HG03097 (cell line): ENCODE measurements around the gene RNASEH2B.
A peak's percentile ranks its signal among the peaks of the same experiment; 100 is the strongest.

Experiments used
- ATAC-seq: cut with Tn5 transposase; IDR thresholded peaks from one replicate; pipeline ENCODE4 v1.9.1; 2021; ENCODE audit not compliant: unreplicated experiment, low FRiP score

RNASEH2B gene

DNA sequence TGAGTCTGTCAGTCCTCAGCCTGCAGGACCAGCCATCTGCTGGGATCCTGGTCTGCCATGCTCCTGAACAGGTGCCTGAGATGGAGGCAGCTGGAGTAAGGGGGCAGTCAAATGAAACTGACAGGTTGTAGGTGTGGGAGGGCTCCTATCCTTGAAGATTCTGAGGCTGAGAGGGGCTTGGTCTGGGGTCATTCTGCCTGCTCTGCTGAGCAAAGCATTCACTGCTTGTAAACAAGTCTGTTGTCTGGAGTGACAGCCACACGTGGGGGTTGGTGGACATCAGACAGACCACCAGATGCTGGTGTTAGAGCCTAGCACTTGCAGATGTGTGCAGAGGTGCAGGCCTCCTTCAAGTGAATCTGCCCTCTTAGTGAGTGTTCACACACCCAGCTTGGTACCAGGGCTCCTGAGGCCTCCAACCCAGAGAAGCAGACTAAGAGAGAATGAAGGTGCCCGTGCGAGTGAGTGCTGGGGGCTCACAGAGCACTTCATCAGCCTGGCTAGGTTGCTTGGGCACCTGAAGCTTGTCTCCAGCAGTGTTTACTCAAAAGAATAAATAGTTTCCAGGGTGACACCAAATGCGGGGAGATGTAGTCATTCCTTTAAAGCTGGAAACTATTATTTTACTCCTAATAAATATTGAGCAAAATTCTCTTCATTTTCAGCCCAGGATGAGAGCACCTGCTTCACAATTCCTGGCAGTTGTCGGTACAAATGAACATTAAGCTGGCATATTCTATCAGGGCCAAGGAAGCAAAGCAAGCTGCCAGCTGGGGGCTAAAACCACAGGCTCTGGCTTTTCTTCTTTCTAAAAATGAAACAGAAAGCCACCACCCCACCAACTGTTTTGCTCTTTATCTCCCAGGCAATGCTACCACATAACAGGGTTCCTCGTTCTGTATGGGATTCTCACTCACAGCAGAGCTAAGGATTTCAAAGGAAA is 82.3 kb downstream of the RNASEH2B start:
- ATAC-seq = peak; percentile 77

DNA sequence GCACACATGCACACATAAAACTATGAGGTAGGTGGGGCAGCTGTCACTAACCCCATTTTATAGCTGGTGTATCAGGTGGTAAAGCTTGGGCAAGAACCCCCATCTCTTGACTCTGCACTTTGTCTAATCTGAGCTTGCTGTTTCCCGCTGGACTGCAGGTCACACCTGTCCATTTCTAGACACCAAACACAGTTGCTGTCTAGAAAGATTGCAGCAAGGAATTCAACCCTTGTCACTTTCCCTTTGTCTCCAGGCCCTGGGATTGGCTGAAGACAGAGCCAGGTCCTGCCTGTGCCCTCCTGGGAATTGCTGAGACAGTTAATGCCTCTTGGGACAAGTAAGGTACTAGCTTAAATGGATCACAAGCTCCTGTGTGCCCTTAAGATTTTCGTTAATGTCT is 83.8 kb downstream of the RNASEH2B start:
- no peak for ATAC-seq

DNA sequence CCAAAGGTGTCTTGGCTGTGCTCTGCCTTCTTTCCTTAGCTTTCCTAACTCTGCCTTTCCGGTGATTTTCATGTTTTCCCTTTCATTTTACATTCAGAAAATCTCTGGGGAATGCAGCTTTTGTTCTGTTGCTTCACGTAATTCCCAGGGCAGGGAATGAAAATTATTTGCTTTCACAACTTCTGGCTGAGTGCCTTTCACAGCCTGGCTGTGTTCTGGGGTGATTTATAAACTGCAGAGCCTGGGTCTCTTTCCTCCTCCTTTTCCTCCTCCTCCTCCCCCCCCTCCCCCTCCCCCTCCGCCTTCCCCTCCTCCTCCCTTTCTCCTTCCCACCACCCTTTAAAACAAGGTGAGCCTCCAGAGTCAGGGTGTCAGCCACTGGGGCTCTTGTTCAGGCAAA is 84.3 kb downstream of the RNASEH2B start:
- no peak for ATAC-seq

DNA sequence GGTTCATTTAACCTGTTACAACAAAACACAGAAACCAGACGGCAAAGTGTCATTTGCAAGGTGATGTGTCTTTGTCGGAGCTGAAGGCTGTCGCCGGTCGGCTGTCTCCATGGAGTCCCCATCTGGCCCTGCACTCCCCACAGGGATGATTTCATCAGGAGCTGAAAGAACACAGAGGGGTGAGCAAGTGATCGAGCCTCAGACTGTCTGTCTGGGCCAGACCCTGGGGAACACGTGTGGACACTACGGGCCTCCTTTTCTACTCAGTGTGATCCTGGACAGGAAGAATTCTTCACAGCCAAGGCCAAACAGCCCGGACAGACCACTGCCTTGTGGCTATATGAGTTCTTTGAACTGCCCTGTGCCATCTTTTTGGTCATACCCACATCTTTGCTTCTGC is 85.1 kb downstream of the RNASEH2B start:
- no peak for ATAC-seq

DNA sequence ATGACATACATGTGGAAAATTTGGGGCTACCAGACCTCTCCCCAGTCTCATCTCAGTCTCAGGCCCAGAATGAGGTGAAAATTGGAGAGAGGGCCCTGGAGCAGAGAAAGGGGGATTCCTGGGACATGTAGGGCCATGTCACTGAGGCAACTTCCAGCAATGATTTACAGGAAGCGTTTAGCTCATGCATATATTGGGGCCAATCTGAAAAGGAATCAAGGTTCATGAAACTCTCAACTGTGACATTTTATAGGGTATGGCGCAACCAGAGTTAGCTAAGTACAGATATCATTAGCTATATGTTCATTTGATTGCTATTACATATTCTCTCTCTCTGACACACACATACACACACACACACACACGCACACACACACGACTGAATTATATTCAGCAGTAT is 86.3 kb downstream of the RNASEH2B start:
- no peak for ATAC-seq

DNA sequence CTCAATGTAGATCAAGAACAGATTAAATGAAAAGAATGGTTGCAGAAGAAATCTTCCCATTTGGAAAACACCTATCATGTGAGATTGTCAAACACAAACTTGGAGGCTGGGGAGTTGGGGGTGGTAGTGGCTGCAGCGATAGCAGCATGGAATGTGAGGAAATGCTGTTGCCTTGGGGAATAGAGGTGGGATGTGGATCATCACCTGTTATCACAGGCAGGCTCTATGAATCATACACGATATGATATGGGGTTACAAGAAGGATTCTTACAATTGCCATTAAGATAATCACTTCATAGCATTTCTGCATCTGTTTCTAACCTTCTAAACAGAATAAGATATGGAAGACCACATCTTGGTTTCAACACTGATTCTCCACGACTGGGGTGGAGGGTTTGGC is 88.7 kb downstream of the RNASEH2B start:
- ATAC-seq = no peak

DNA sequence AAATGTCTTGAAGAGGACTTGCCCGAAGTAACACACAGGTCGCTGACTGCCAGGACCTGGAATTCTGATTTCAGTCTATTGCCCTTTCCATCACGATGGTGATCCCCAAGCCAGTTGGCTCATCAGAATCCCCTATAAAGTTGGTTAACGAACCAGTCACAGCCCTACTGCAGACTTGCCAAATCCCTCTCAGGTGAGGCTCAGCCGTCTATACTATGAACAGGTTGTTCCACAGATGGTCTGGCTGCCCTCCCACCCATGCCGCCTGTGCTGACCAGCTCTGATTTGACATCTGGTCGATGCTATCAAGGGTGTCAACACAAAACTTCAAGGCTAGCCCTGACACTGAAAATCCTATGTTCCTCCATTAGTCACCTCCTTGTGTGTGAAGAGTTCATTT is 90.0 kb downstream of the RNASEH2B start:
- no peak for ATAC-seq

DNA sequence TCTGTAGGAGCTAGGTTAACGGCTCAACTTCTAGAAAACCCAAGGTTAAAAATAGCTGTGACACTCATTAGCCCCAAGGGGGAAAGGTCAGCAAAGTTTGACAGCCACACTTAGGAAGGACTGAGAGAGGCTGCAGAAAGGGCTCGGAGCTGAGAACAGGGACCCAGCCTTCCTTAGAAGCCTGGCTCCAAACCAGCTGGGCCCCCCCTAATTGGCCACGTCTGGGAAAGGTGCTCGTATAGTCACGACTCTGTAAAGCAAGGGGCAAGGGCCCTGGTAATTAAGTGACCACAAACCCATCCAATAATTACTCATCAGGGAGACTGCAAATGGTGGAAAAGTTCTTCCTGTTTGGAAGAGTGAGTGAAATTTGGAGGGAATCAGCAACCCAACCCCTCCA is 90.5 kb downstream of the RNASEH2B start:
- ATAC-seq = no peak

DNA sequence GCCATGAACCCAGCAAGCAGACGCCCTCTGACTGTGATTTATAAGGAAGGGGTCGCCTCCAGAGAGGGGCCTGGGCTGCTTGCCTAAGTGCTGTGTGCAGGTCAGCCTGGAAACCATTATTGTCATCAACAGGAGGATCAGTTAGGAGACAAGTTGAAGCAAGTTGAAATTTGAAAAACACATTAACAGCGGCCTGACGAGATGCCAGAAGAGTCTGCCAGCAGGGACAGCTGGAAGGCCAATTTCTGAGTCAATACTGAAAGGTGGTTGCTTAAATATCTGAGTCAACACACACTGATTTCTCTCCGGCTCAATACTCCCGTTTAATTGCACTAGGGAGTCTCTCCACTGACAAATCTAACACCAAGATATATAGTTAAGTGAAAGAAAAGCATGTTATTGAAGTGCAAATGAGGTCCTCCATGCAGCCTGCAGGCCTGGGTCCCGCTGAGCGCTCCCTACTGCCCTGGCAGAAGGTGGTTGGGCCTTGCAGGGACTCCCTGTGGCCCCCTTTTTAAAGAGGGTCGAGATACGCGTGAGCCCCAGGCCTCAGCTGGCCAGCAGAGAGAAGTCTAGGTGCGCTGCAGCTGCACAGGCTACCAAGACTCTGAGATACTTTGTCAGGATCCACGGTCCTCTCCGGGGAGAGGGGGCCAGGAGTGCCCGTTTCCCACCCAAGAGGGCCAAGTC is 91.1 kb downstream of the RNASEH2B start:
- ATAC-seq = no peak

DNA sequence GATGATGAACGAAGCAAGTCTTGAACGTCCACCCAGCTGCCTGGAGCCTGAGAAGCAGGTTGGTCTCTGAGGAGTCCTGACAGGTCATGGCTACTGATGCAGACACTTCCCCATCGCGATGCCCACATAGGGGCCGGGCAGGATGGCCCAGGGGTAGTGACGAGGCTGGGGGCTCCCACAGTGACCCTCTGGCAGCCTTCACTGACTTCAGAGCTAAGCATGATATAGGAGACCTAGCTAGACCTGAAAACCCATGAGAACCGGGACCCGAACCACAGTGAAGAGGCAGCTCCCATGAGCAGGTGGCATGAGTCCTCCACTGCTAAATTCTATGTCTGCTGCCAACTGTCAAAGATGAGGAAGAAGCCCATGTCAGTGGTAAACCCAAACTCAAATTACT is 91.7 kb downstream of the RNASEH2B start:
- ATAC-seq = no peak

DNA sequence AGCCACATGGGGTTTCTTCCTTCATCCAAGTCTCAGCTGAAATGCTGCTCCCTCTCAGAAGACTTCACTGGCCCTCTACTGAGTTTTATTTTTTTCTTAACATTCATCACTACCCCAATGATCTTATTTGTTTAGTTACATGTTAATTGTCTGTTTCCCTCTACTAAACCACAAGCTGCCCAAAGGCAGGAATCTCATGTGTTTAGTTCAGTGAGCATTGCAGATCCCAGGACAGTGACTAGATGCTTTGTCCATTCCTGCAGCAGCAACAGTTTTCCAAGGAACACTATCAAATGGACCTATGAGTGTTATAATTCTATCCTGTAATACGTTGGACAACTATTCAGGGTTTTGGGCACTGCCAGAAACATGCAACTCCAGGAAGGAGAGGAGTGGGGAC is 93.1 kb downstream of the RNASEH2B start:
- ATAC-seq = no peak

DNA sequence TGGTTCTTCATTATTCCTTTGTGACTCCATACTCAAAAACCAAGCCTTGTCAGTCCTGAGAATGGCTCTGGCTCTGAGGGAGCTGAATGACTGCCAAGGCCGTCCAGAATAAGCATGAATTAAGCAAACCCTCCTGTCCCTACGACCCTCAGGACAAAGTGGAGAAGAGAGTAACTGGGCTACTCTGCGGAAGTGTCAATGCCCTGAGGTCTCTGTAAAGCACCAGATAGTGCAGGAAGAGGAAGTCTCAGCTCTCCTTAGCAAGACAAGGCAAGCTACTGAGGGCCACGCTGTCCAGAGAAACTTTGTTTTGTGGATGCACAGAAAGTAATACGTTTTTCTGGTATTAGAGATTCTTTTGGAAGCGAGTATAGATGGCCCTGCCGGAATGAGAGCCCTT is 94.1 kb downstream of the RNASEH2B start:
- no peak for ATAC-seq

DNA sequence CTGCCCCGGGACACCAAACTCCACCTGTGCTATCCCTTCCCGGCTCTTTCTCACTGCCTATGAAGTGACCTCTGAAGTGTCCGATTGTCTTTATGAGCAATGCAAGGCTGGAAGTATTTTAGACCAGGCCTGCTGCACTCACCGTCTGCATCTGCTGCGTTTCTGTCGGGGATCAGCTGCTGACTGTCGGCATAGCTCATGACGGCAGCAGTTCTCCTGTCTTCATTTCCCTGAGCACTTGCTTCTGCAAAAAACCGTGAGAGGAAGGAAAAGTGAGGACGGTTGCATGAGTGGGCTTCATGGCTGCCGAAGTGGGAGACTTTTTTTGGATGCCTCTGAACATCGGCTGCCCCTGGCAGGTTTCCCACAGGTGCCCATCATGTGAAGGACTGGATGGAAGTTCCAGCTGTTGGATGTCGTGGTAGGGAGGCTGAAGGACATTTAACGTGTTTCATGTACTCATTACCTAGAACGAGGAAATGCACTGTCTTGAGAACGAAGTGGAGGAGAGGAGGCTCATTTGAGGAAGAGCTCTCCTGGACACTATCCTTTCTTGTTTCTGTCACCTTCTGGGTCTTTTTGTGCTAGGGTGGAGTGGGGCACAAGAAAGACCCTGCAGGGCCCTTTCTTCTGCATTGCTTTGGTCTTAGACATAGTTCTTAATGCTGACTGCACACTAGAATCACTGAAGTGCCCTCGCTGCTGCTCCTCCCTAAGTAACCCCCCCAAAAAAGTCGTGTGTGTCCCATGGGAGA is 94.7 kb downstream of the RNASEH2B start:
- ATAC-seq = no peak

DNA sequence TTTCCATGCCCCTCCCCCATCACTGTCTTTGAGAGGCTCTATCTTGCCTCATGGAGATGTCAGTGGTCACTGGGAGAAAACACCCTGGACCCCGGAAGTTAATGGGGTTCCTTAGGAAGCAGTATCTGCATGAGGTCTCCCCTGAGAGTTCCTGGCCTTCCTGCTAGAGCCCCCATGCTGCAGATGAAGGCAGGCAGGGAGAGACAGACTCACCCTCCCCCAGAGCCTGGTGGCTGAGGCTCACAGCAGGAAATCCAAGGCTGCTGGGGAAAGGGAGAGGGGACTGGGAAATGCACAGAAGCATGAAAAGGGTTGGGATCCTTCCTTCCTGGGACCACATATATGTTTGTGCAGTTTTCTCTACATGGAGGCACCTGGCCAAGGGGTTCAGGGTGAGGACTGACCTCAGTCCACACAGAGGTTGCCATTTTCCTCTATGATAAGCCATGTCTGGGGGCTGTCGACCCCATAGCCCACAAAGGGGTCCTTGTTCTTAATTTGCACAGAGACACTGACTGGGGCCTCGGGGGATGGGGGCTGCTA is 95.4 kb downstream of the RNASEH2B start:
- no peak for ATAC-seq

DNA sequence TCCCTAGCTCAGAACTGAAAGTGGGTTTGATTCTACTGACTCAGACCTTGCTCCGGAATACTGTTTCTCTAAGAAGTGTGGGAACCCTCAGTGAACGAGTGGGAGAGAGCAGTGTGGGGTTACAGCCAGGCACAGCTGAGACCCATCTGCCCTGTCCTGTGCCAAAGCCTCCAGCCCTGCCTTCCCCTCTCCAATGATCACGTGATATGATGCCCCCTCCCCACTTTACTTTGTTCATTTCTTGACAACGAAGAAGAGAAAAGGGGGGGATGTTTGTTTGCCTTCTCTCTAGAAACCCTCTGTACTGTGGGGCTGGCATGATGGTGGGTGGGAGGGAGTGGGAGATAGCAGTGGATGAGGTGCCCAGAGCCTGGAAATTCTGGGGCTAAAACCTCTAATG is 96.0 kb downstream of the RNASEH2B start:
- ATAC-seq = no peak
